A673 (cell line): ENCODE data around the gene ENO1. TPM values are rescaled to one million over a fixed set of nuclear protein-coding genes. Genes with fewer than 3 reads are reported as not detected.
"Not testable (repeated sequence)": the region's sequence is repeated elsewhere in the genome, so short reads cannot be mapped to it uniquely, and the experiment has no call there.

ENCODE experiments used
- BruUV-seq: library from RNA; stranded (reverse); fragments of 400-500 nt; replicated peaks from 2 replicates; lab custom pipeline; 2021; lab: Mats Ljungman, UMichigan
- CTCF ChIA-PET: fragments of 300-600 bp; sonication (Branson Sonifier 250); formaldehyde crosslinking; loops from one replicate; lab custom pipeline; 2022; ENCODE audit warnings: antibody characterized with exemption; lab: Charles Lee
- POLR2A ChIA-PET: fragments of 300-600 bp; sonication (Branson Sonifier 250); formaldehyde crosslinking; loops from one replicate; lab custom pipeline; 2022; ENCODE audit warnings: antibody characterized with exemption; ENCODE audit not compliant: low non-redundant PET; lab: Charles Lee
- DNase-seq: peaks from one replicate; pipeline ENCODE4 v3.0.0-alpha.2; 2015; ENCODE audit warnings: low spot score
- H3K27ac ChIP-seq: fragments of 200-600 bp; sonication (generic); 2 replicates; pipeline ENCODE4 v1.5.1; 2016; ENCODE audit warnings: mixed run types, low read depth, mild to moderate bottlenecking, mixed read lengths, antibody characterized with exemption, low read length; ENCODE audit not compliant: poor library complexity, severe bottlenecking
- H3K27me3 ChIP-seq: fragments of 200-600 bp; sonication (generic); replicated peaks from 2 replicates; pipeline ENCODE4 v1.6.1; 2017; ENCODE audit warnings: mixed run types, low read depth, mild to moderate bottlenecking, mixed read lengths, antibody characterized with exemption, low read length; ENCODE audit not compliant: insufficient read depth, poor library complexity
- H3K36me3 ChIP-seq: fragments of 200-600 bp; sonication (generic); 2 replicates; pipeline ENCODE4 v1.6.1; 2016; ENCODE audit warnings: mixed run types, mild to moderate bottlenecking, mixed read lengths, antibody characterized with exemption, low read length; ENCODE audit not compliant: insufficient read depth, poor library complexity, severe bottlenecking
- H3K4me1 ChIP-seq: fragments of 200-600 bp; sonication (generic); 2 replicates; pipeline ENCODE4 v1.6.1; 2017; ENCODE audit warnings: mixed run types, mild to moderate bottlenecking, mixed read lengths, antibody characterized with exemption, low read length; ENCODE audit not compliant: insufficient read depth, poor library complexity, severe bottlenecking
- H3K4me3 ChIP-seq: fragments of 200-600 bp; sonication (generic); 2 replicates; pipeline ENCODE4 v1.5.1; 2016; ENCODE audit warnings: low read depth, mixed run types, mild to moderate bottlenecking, mixed read lengths, low read length; ENCODE audit not compliant: poor library complexity, severe bottlenecking
- H3K9me3 ChIP-seq: fragments of 200-600 bp; sonication (generic); 2 replicates; pipeline ENCODE4 v1.6.1; 2016; ENCODE audit warnings: mixed run types, low read depth, mild to moderate bottlenecking, mixed read lengths, antibody characterized with exemption, low read length; ENCODE audit not compliant: poor library complexity, severe bottlenecking
- CTCF ChIP-seq: fragments of 300-800, 200-600 bp; sonication (generic); conservative IDR thresholded peaks from 2 replicates; pipeline ENCODE4 v1.5.1; 2017; ENCODE audit warnings: low read depth, mild to moderate bottlenecking, antibody characterized with exemption, low read length, moderate library complexity, mixed read lengths
- EZH2 ChIP-seq: fragments of 200-600 bp; sonication (generic); IDR thresholded peaks from 2 replicates; pipeline ENCODE4 v1.6.1; 2017; ENCODE audit warnings: borderline replicate concordance, low read depth, mild to moderate bottlenecking, mixed read lengths, antibody characterized with exemption, low read length; ENCODE audit not compliant: poor library complexity, severe bottlenecking
- intact Hi-C: fragments of 100-400 bp; cut with micrococcal nuclease; formaldehyde crosslinking; loops from one replicate; pipeline ENCODE4 v1.10.0; 2022; ENCODE audit not compliant: unreplicated experiment
- total RNA-seq: library from RNA; stranded (reverse); gene quantifications from 2 replicates; pipeline ENCODE4 v1.2.3, GENCODE V29; 2021

Gene ENO1
- total RNA-seq, 1 experiment from 2014 or later = 2,659 TPM

- Histone ChIP-seq H3K36me3 (no peaks in the 10 kb centered on the region), H3K4me3 (no peak overlapping the region), H3K27ac (no peak overlapping the region), H3K9me3 (no peaks in the 10 kb centered on the region), H3K4me1 (peaks cover 3% of the 10 kb centered on the region), H3K27me3 (no peaks in the 10 kb centered on the region)
- BruUV-seq = no TSS peak
- intact Hi-C loops = loop anchor here (10.0 kb wide), 1 partner anchor 855 kb away; no protein-coding TSS in a partner anchor
- no peak for DNase-seq
- POLR2A ChIA-PET = no interaction called here
- TF ChIP-seq CTCF = no peak
- TF ChIP-seq EZH2 = no peak
- CTCF ChIA-PET = no interaction called here
Measured at GRCh38 chr1:8839990-8840389, 38.5 kb downstream of the ENO1 start.

GRCh38 chr1:8835941-8836643 is 42.4 kb downstream of the ENO1 start:
- Histone ChIP-seq H3K4me3 (no peak overlapping the region), H3K4me1 (peaks cover 3% of the 10 kb centered on the region), H3K27me3 (no peaks in the 10 kb centered on the region), H3K9me3 (no peaks in the 10 kb centered on the region), H3K27ac (no peak overlapping the region), H3K36me3 (no peaks in the 10 kb centered on the region)
- ChIA-PET CTCF (interaction anchor here (1.1 kb wide), 1 partner anchor 13 kb away, joined by 3 read pairs; no protein-coding TSS in a partner anchor), POLR2A (no interaction called here)
- no peak for TF ChIP-seq CTCF
- TF ChIP-seq EZH2 = no peak
- intact Hi-C loops = no loop called here
- DNase-seq = no peak
- no TSS peak for BruUV-seq

- Histone ChIP-seq H3K9me3 (no peaks in the 10 kb centered on the region), H3K27ac (no peak overlapping the region), H3K4me3 (no peak overlapping the region), H3K27me3 (no peaks in the 10 kb centered on the region), H3K36me3 (no peaks in the 10 kb centered on the region), H3K4me1 (no peaks in the 10 kb centered on the region)
- intact Hi-C loops = no loop called here
- peak; percentile 62 for DNase-seq
- POLR2A ChIA-PET = no interaction called here
- no TSS peak for BruUV-seq
- peak; percentile 53 for TF ChIP-seq CTCF
- no peak for TF ChIP-seq EZH2
- CTCF ChIA-PET = no interaction called here
Measured at GRCh38 chr1:8831340-8831739, 47.1 kb downstream of the ENO1 start.

GRCh38 chr1:8830732-8831131 is 47.8 kb downstream of the ENO1 start:
- intact Hi-C loops, CTCF ChIA-PET, H3K27me3 ChIP-seq, H3K4me3 ChIP-seq, H3K36me3 ChIP-seq, DNase-seq, H3K4me1 ChIP-seq, H3K27ac ChIP-seq, POLR2A ChIA-PET, BruUV-seq, H3K9me3 ChIP-seq: not testable (repeated sequence)
